ENCODE data around the gene PDE6A. TPM values are rescaled to one million over a fixed set of nuclear protein-coding genes. Genes with fewer than 3 reads are reported as not detected.

The PDE6A gene
- total and polyA plus RNA-seq, 2 of the 8 experiments (the other 6 are each of a cell fraction or from before 2014, with no cell fraction given) = not detected

GRCh38 chr5:149936700-149937091 lies 7.9 kb downstream of the PDE6A start (continued):
- TF ChIP-seq ZNF274 (IDR thresholded peaks at IDR 0.05; ENCODE audit: borderline replicate concordance, extremely low read depth, low read length) = no peak
- TF ChIP-seq RXRA (IDR thresholded peaks at IDR 0.05; ENCODE audit: insufficient read depth, low read depth, low read length) = no peak
- no peak for TF ChIP-seq NANOG (IDR thresholded peaks at IDR 0.05; ENCODE audit: insufficient read depth, low read depth, low read length, poor library complexity, severe bottlenecking)
